ENCODE measurements around the gene CACNA1I. TPM values are rescaled to one million over a fixed set of nuclear protein-coding genes. Genes with fewer than 3 reads are reported as not detected.

CACNA1I gene
- polyA plus RNA-seq, 3 donors, result 0.04 TPM; not detected in 2

DNA sequence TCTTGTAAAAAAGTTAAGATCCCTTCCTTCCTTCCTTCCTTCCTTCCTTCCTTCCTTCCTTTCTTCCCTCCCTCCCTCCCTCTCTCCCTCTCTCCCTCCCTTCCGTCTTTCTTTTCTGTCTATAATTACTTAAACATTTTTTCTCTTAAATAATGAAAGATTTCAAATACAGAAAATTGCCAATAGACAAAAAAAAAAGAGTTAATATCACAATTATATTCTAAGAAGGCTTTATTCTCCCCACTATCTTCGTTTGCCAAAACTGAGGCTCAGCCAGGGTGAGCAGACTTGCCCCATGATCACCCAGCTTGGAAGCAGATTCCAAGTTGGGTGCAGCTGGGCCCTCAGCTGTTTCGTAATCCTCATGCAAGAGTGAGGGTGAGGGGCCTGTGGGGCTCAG, 327 bp upstream of the CACNA1I start:
- no peaks in the 10 kb centered on the region for H4K20me1 ChIP-seq (ENCODE audit: insufficient read depth, low read length)
- no peak overlapping the region for H3K9ac ChIP-seq (ENCODE audit: insufficient read depth, low read length, poor library complexity, severe bottlenecking)
- peaks cover 0 to 8% (median 5%) of the 10 kb centered on the region in 7 donors for H3K9me3 Mint-ChIP-seq
- intact Hi-C loops (cut with micrococcal nuclease), result no loop called here
- H3K36me3 Mint-ChIP-seq, result no peaks in the 10 kb centered on the region
- H3K4me1 Mint-ChIP-seq, result peaks cover 7% of the 10 kb centered on the region
- no peak overlapping the region for H3K4me3 ChIP-seq (replicated peaks in 1 of 3; ENCODE audit: low read depth in 2 of 3, low read length in 3 of 3)
- WGBS (ENCODE audit: insufficient coverage), result 75% methylated on average over 2 of the region's 3 CpGs
- H3K27me3 Mint-ChIP-seq (ENCODE audit: low read depth in 3 of 3), result peaks cover 6 to 8% (median 7%) of the 10 kb centered on the region in 3 donors
- no peaks in the 10 kb centered on the region for H3K36me3 ChIP-seq (replicated peaks in 1 of 2; ENCODE audit: control insufficient read depth in 1 of 2, insufficient read depth in 2 of 2, low read length in 2 of 2)
- H3K79me2 ChIP-seq (ENCODE audit: insufficient read depth, low read length), result no peaks in the 10 kb centered on the region
- no peak overlapping the region for H3K27ac Mint-ChIP-seq
- no peak overlapping the region for H3K27ac ChIP-seq (ENCODE audit: low read depth in 1 of 2, low read length in 2 of 2)
- TF ChIP-seq, protein P1, sequence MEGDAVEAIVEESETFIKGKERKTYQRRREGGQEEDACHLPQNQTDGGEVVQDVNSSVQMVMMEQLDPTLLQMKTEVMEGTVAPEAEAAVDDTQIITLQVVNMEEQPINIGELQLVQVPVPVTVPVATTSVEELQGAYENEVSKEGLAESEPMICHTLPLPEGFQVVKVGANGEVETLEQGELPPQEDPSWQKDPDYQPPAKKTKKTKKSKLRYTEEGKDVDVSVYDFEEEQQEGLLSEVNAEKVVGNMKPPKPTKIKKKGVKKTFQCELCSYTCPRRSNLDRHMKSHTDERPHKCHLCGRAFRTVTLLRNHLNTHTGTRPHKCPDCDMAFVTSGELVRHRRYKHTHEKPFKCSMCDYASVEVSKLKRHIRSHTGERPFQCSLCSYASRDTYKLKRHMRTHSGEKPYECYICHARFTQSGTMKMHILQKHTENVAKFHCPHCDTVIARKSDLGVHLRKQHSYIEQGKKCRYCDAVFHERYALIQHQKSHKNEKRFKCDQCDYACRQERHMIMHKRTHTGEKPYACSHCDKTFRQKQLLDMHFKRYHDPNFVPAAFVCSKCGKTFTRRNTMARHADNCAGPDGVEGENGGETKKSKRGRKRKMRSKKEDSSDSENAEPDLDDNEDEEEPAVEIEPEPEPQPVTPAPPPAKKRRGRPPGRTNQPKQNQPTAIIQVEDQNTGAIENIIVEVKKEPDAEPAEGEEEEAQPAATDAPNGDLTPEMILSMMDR (IDR thresholded peaks at IDR 0.05), result no peak
- H3K4me1 ChIP-seq (ENCODE audit: control insufficient read depth in 1 of 2, insufficient read depth in 2 of 2, low read length in 2 of 2), result no peaks in the 10 kb centered on the region
- H3K27me3 ChIP-seq (ENCODE audit: control insufficient read depth in 2 of 2, insufficient read depth in 2 of 2, low read length in 2 of 2), result no peaks in the 10 kb centered on the region
- no peak overlapping the region for H3K4me3 Mint-ChIP-seq
- H3K4me2 ChIP-seq (replicated peaks; ENCODE audit: extremely low read depth, low read length, poor library complexity, severe bottlenecking), result no peak overlapping the region
- no peaks in the 10 kb centered on the region for H3K9me3 ChIP-seq (replicated peaks in 1 of 2; ENCODE audit: control insufficient read depth in 1 of 2, insufficient read depth in 1 of 2, low read length in 2 of 2)
- no peak for DNase-seq
- no peak overlapping the region for H2AFZ ChIP-seq (ENCODE audit: insufficient read depth, low read depth, low read length, poor library complexity, severe bottlenecking)

DNA sequence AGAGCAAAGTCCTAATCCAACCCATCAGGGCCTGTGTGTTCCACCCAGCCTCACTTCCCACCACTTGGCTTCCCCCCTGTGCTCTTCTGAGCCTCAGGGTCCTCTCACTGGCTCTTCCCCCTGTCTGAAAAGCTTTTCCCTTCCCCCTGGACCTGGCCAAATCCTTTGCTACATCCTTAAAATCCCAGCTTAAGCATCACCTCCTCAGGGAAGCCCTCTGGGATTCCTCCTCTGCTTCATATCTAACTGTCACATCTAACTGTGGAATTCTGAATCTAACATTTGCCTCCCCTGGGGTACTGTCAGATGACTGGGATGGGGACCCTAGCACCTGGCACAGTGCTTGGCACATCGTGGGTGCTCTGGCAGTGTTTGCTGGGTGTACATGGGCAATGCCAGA, 985 bp downstream of the CACNA1I start:
- H3K27me3 Mint-ChIP-seq (ENCODE audit: low read depth in 3 of 3), result peaks cover 6 to 10% (median 9%) of the 10 kb centered on the region in 3 donors

More for the DNA sequence above, 985 bp downstream of the CACNA1I start:
- H3K4me1 Mint-ChIP-seq, result peaks cover 7% of the 10 kb centered on the region
- no peak overlapping the region for H2AFZ ChIP-seq (ENCODE audit: insufficient read depth, low read depth, low read length, poor library complexity, severe bottlenecking)
- intact Hi-C loops (cut with micrococcal nuclease), result no loop called here
- no peaks in the 10 kb centered on the region for H3K79me2 ChIP-seq (ENCODE audit: insufficient read depth, low read length)
- no peak overlapping the region for H3K27ac ChIP-seq (ENCODE audit: low read depth in 1 of 2, low read length in 2 of 2)
- H3K4me3 ChIP-seq (replicated peaks in 1 of 3; ENCODE audit: low read depth in 2 of 3, low read length in 3 of 3), result no peak overlapping the region
- H3K4me1 ChIP-seq (ENCODE audit: control insufficient read depth in 1 of 2, insufficient read depth in 2 of 2, low read length in 2 of 2), result no peaks in the 10 kb centered on the region
- 76% methylated on average over 1 of the region's 1 CpG for WGBS (ENCODE audit: insufficient coverage)
- peaks cover 0 to 3% (median 0%) of the 10 kb centered on the region in 7 donors for H3K9me3 Mint-ChIP-seq
- no peaks in the 10 kb centered on the region for H3K36me3 Mint-ChIP-seq
- TF ChIP-seq, protein P1 (IDR thresholded peaks at IDR 0.05), result no peak
- H3K4me2 ChIP-seq (replicated peaks; ENCODE audit: extremely low read depth, low read length, poor library complexity, severe bottlenecking), result no peak overlapping the region
- no peak for DNase-seq
- no peaks in the 10 kb centered on the region for H3K9me3 ChIP-seq (replicated peaks in 1 of 2; ENCODE audit: control insufficient read depth in 1 of 2, insufficient read depth in 1 of 2, low read length in 2 of 2)
- H3K9ac ChIP-seq (ENCODE audit: insufficient read depth, low read length, poor library complexity, severe bottlenecking), result no peak overlapping the region
- H3K27me3 ChIP-seq (ENCODE audit: control insufficient read depth in 2 of 2, insufficient read depth in 2 of 2, low read length in 2 of 2), result no peaks in the 10 kb centered on the region
- H4K20me1 ChIP-seq (ENCODE audit: insufficient read depth, low read length), result no peaks in the 10 kb centered on the region
- H3K27ac Mint-ChIP-seq, result no peak overlapping the region
- H3K36me3 ChIP-seq (replicated peaks in 1 of 2; ENCODE audit: control insufficient read depth in 1 of 2, insufficient read depth in 2 of 2, low read length in 2 of 2), result no peaks in the 10 kb centered on the region
- no peak overlapping the region for H3K4me3 Mint-ChIP-seq
